Stimulated activated CD4-positive, alpha-beta T cell treated with anti-CD3 and anti-CD28 coated beads, Interleukin-12 subunit alpha, Interleukin-12 subunit beta, amount 100 ng/mL, for 4 hours (primary cell): Measurements from ENCODE around the gene DEGS2.
"Not testable (repeated sequence)": the region's sequence is repeated elsewhere in the genome, so short reads cannot be mapped to it uniquely, and the experiment has no call there.

ENCODE experiments used
- DNase-seq: peaks from one replicate; pipeline ENCODE4 v3.0.0-alpha.2; 2020

DEGS2 gene

GRCh38 chr14:100159094-100159864, at the start of gene DEGS2:
DEGS2 (minus strand) TSS chr14:100159645; CDS start chr14:100159587, 58 bp downstream.
- peak; percentile 67 for DNase-seq

GRCh38 chr14:100208136-100208535, 48.7 kb upstream of the DEGS2 start:
- not testable (repeated sequence) for DNase-seq

- DNase-seq, result not testable (repeated sequence)
Observed at GRCh38 chr14:100207588-100207987, 48.1 kb upstream of the DEGS2 start.

GRCh38 chr14:100204835-100205167, 45.4 kb upstream of the DEGS2 start:
- DNase-seq, result not testable (repeated sequence)

GRCh38 chr14:100203962-100204834, 44.8 kb upstream of the DEGS2 start:
- no peak for DNase-seq

- DNase-seq, result no peak
Observed at GRCh38 chr14:100203146-100203545, 43.7 kb upstream of the DEGS2 start.

- no peak for DNase-seq
Observed at GRCh38 chr14:100202712-100203111, 43.3 kb upstream of the DEGS2 start.

GRCh38 chr14:100201701-100202100, 42.3 kb upstream of the DEGS2 start:
- DNase-seq, result no peak

- no peak for DNase-seq
Observed at GRCh38 chr14:100200311-100200710, 40.9 kb upstream of the DEGS2 start.

GRCh38 chr14:100199240-100199860, 39.9 kb upstream of the DEGS2 start:
- no peak for DNase-seq

- DNase-seq, result no peak
Observed at GRCh38 chr14:100193417-100194357, 34.2 kb upstream of the DEGS2 start.

- peak; percentile 99 for DNase-seq
Observed at GRCh38 chr14:100192672-100193416, 33.4 kb upstream of the DEGS2 start.

- no peak for DNase-seq
Observed at GRCh38 chr14:100192250-100192671, 32.8 kb upstream of the DEGS2 start.

GRCh38 chr14:100191584-100192249, 32.3 kb upstream of the DEGS2 start:
- DNase-seq, result no peak

GRCh38 chr14:100190126-100190525, 30.7 kb upstream of the DEGS2 start:
- DNase-seq, result no peak

- DNase-seq, result no peak
Observed at GRCh38 chr14:100188392-100189030, 29.1 kb upstream of the DEGS2 start.

- no peak for DNase-seq
Observed at GRCh38 chr14:100187247-100187833, 27.9 kb upstream of the DEGS2 start.

GRCh38 chr14:100181876-100182551, 22.6 kb upstream of the DEGS2 start:
- not testable (repeated sequence) for DNase-seq

GRCh38 chr14:100180671-100181070, 21.2 kb upstream of the DEGS2 start:
- not testable (repeated sequence) for DNase-seq
